Esophagus (tissue), 2 donors: Measurements from ENCODE around the gene IZUMO2. TPM values are rescaled to one million over a fixed set of nuclear protein-coding genes. Genes with fewer than 3 reads are reported as not detected.
A peak's percentile ranks its signal among the peaks of the same experiment; 100 is the strongest.

ENCODE experiments used
- H3K27ac ChIP-seq, 2 donors: one replicate each; pipeline ENCODE4 v1.5.1; 2013; ENCODE audit warnings: low read depth in 2 of 2, mild to moderate bottlenecking in 2 of 2, inconsistent platforms in 1 of 2, low read length in 1 of 2, moderate library complexity in 1 of 2
- H3K27me3 ChIP-seq, 2 donors: one replicate each; pipeline ENCODE4 v1.6.1; 2013; ENCODE audit warnings: low read length in 2 of 2, control low read depth in 1 of 2, mild to moderate bottlenecking in 1 of 2; ENCODE audit not compliant: insufficient read depth in 2 of 2, control insufficient read depth in 1 of 2
- H3K36me3 ChIP-seq, 2 donors: one replicate each; pipeline ENCODE4 v1.6.1; 2013; ENCODE audit warnings: low read length in 1 of 2; ENCODE audit not compliant: control insufficient read depth in 2 of 2, insufficient read depth in 2 of 2
- H3K4me1 ChIP-seq, 2 donors: one replicate each; pipeline ENCODE4 v1.6.1; 2013; ENCODE audit warnings: low read length in 1 of 2; ENCODE audit not compliant: control insufficient read depth in 2 of 2, insufficient read depth in 2 of 2
- H3K4me3 ChIP-seq, 2 donors: one replicate each; pipeline ENCODE4 v1.5.1; 2013; ENCODE audit warnings: low read length in 2 of 2, mild to moderate bottlenecking in 2 of 2, low read depth in 1 of 2, moderate library complexity in 1 of 2
- H3K9me3 ChIP-seq, 2 donors: one replicate each; pipeline ENCODE4 v1.6.1; 2013; ENCODE audit warnings: mild to moderate bottlenecking in 2 of 2, low read depth in 1 of 2, low read length in 1 of 2, moderate library complexity in 1 of 2; ENCODE audit not compliant: control insufficient read depth in 2 of 2, insufficient read depth in 1 of 2
- WGBS, 2 donors: extraction: QIAGEN DNeasy Blood & Tissue Kit; methylation state at CpG; one replicate each; pipeline ENCODE4 v1.1.7; 2013; 5-methylcytosine and 5-hydroxymethylcytosine counted together
- polyA plus RNA-seq, 2 donors: library from polyadenylated mRNA; stranded (reverse); fragments of 200-250 nt; gene quantifications; one replicate each; pipeline ENCODE4 v1.2.3, GENCODE V29; 2013
- donor health status: healthy with polysubstance abuse.
- donor health status: Bipolar disorder and iron deficiency.

IZUMO2 gene
- polyA plus RNA-seq, 2 donors = not detected

- peaks cover 0 to 2% of the 10 kb centered on the region in 2 donors for H3K4me1 ChIP-seq
- no peaks in the 10 kb centered on the region for H3K36me3 ChIP-seq
- 58 to 65% methylated on average over 8 of the region's 8 CpGs for WGBS, 2 donors
- H3K27ac ChIP-seq = no peak overlapping the region
- no peaks in the 10 kb centered on the region for H3K27me3 ChIP-seq
- H3K4me3 ChIP-seq = no peak overlapping the region
- peaks cover 3 to 6% of the 10 kb centered on the region in 2 donors for H3K9me3 ChIP-seq
Observed at GRCh38 chr19:50190439-50190891, 27.4 kb upstream of the IZUMO2 start.

GRCh38 chr19:50189331-50189730, 26.2 kb upstream of the IZUMO2 start:
- Histone ChIP-seq H3K36me3 (no peaks in the 10 kb centered on the region), H3K9me3 (peaks cover 3 to 6% of the 10 kb centered on the region in 2 donors), H3K4me3 (no peak overlapping the region), H3K27me3 (no peaks in the 10 kb centered on the region), H3K4me1 (peaks cover 0 to 2% of the 10 kb centered on the region in 2 donors), H3K27ac (no peak overlapping the region)
- 68 to 71% methylated on average over 8 of the region's 8 CpGs for WGBS, 2 donors

GRCh38 chr19:50187937-50188336, 24.9 kb upstream of the IZUMO2 start:
- no peak overlapping the region for H3K27ac ChIP-seq
- WGBS, 2 donors = 59 to 75% methylated on average over 13 of the region's 13 CpGs

GRCh38 chr19:50184196-50184595, 21.1 kb upstream of the IZUMO2 start:
- H3K36me3 ChIP-seq = no peaks in the 10 kb centered on the region
- no peak overlapping the region for H3K27ac ChIP-seq
- WGBS, 2 donors = 4 to 12% methylated on average over 1 of the region's 1 CpG
- no peak overlapping the region for H3K4me3 ChIP-seq
- H3K4me1 ChIP-seq = peaks cover 0 to 2% of the 10 kb centered on the region in 2 donors
- H3K9me3 ChIP-seq = peaks cover 3% of the 10 kb centered on the region in 2 donors
- no peaks in the 10 kb centered on the region for H3K27me3 ChIP-seq

More at GRCh38 chr19:50187937-50188336, 24.9 kb upstream of the IZUMO2 start:
- Histone ChIP-seq H3K4me3 (no peak overlapping the region), H3K9me3 (peaks cover 3 to 4% of the 10 kb centered on the region in 2 donors), H3K4me1 (peaks cover 0 to 2% of the 10 kb centered on the region in 2 donors), H3K27me3 (no peaks in the 10 kb centered on the region), H3K36me3 (no peaks in the 10 kb centered on the region)

- Histone ChIP-seq H3K27me3 (no peaks in the 10 kb centered on the region), H3K27ac (no peak overlapping the region), H3K9me3 (peaks cover 0 to 2% of the 10 kb centered on the region in 2 donors), H3K36me3 (no peaks in the 10 kb centered on the region), H3K4me3 (no peak overlapping the region), H3K4me1 (no peaks in the 10 kb centered on the region)
- 58 to 73% methylated on average over 5 of the region's 5 CpGs for WGBS, 2 donors
Observed at GRCh38 chr19:50181121-50181520, 18.0 kb upstream of the IZUMO2 start.

- Histone ChIP-seq H3K36me3 (no peaks in the 10 kb centered on the region), H3K9me3 (peaks cover 0 to 2% of the 10 kb centered on the region in 2 donors), H3K27me3 (no peaks in the 10 kb centered on the region), H3K4me3 (no peak overlapping the region), H3K27ac (peak overlapping the region; percentile 75 to 89), H3K4me1 (peaks cover 0 to 4% of the 10 kb centered on the region in 2 donors)
- 31 to 36% methylated on average over 9 of the region's 9 CpGs for WGBS, 2 donors
Observed at GRCh38 chr19:50178859-50179537, 15.9 kb upstream of the IZUMO2 start.

- peaks cover 0 to 2% of the 10 kb centered on the region in 2 donors for H3K9me3 ChIP-seq
- 77 to 82% methylated on average over 1 of the region's 1 CpG for WGBS, 2 donors
- peak overlapping the region in 1 of 2 donors; percentile 75 for H3K27ac ChIP-seq
- no peaks in the 10 kb centered on the region for H3K27me3 ChIP-seq
- no peak overlapping the region for H3K4me3 ChIP-seq
- no peaks in the 10 kb centered on the region for H3K36me3 ChIP-seq
- H3K4me1 ChIP-seq = peaks cover 0 to 4% of the 10 kb centered on the region in 2 donors
Observed at GRCh38 chr19:50178320-50178719, 15.2 kb upstream of the IZUMO2 start.

- 85 to 86% methylated on average over 9 of the region's 9 CpGs for WGBS, 2 donors
- Histone ChIP-seq H3K27ac (no peak overlapping the region), H3K27me3 (no peaks in the 10 kb centered on the region), H3K4me1 (peaks cover 0 to 4% of the 10 kb centered on the region in 2 donors), H3K4me3 (no peak overlapping the region), H3K36me3 (no peaks in the 10 kb centered on the region), H3K9me3 (peaks cover 0 to 2% of the 10 kb centered on the region in 2 donors)
Observed at GRCh38 chr19:50176775-50177174, 13.7 kb upstream of the IZUMO2 start.

- WGBS, 2 donors = 79 to 80% methylated on average over 10 of the region's 10 CpGs
- H3K4me3 ChIP-seq = no peak overlapping the region
- no peaks in the 10 kb centered on the region for H3K27me3 ChIP-seq
- H3K36me3 ChIP-seq = no peaks in the 10 kb centered on the region
- peaks cover 0 to 4% of the 10 kb centered on the region in 2 donors for H3K4me1 ChIP-seq
- no peak overlapping the region for H3K27ac ChIP-seq
- peaks cover 0 to 2% of the 10 kb centered on the region in 2 donors for H3K9me3 ChIP-seq
Observed at GRCh38 chr19:50175924-50176323, 12.8 kb upstream of the IZUMO2 start.
